ENCODE data around the gene RBP7.

DNA sequence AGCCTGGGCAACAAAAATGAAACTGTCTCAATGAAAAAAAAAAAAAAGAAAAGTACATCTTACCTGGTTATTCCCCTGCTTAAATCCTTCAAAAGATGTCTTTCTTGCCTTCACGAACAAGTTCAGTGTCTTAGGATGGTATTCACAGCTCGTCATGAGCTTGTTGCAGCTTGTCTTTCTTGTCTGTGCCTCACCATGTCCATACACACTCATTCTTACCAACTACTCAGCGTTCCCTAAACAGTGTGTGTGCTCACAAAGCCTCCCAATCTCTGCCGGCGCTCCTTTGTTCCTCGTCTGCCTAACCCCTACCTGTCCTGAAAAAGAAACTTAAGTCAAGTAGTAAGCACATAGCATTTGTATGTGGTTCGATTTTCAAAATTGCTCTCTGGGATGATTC is 66.8 kb downstream of the RBP7 start:
- TF ChIP-seq, protein P1, sequence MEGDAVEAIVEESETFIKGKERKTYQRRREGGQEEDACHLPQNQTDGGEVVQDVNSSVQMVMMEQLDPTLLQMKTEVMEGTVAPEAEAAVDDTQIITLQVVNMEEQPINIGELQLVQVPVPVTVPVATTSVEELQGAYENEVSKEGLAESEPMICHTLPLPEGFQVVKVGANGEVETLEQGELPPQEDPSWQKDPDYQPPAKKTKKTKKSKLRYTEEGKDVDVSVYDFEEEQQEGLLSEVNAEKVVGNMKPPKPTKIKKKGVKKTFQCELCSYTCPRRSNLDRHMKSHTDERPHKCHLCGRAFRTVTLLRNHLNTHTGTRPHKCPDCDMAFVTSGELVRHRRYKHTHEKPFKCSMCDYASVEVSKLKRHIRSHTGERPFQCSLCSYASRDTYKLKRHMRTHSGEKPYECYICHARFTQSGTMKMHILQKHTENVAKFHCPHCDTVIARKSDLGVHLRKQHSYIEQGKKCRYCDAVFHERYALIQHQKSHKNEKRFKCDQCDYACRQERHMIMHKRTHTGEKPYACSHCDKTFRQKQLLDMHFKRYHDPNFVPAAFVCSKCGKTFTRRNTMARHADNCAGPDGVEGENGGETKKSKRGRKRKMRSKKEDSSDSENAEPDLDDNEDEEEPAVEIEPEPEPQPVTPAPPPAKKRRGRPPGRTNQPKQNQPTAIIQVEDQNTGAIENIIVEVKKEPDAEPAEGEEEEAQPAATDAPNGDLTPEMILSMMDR (conservative IDR thresholded peaks at IDR 0.05; ENCODE audit: low read length): no peak
- no peak for TF ChIP-seq EZH2phosphoT487 (IDR thresholded peaks at IDR 0.05; ENCODE audit: borderline replicate concordance)

Data from Loucy (cell line).